Fibroblast of pulmonary artery (primary cell): ENCODE measurements around the gene MTHFD1L.

Experiments used
- DNase-seq: peaks from one replicate; pipeline ENCODE4 v3.0.0-alpha.2; 2010; ENCODE audit warnings: low read depth
- H3K4me3 ChIP-seq: replicated peaks from 2 replicates; pipeline ENCODE4 v1.5.1; 2011; ENCODE audit warnings: low read depth, mild to moderate bottlenecking, control low read depth, low read length, moderate library complexity
- CTCF ChIP-seq: IDR thresholded peaks from 2 replicates; pipeline ENCODE4 v1.5.1; 2011; ENCODE audit warnings: mild to moderate bottlenecking, control low read depth, low read length, inconsistent platforms; ENCODE audit errors: missing control alignments

The MTHFD1L gene

DNA sequence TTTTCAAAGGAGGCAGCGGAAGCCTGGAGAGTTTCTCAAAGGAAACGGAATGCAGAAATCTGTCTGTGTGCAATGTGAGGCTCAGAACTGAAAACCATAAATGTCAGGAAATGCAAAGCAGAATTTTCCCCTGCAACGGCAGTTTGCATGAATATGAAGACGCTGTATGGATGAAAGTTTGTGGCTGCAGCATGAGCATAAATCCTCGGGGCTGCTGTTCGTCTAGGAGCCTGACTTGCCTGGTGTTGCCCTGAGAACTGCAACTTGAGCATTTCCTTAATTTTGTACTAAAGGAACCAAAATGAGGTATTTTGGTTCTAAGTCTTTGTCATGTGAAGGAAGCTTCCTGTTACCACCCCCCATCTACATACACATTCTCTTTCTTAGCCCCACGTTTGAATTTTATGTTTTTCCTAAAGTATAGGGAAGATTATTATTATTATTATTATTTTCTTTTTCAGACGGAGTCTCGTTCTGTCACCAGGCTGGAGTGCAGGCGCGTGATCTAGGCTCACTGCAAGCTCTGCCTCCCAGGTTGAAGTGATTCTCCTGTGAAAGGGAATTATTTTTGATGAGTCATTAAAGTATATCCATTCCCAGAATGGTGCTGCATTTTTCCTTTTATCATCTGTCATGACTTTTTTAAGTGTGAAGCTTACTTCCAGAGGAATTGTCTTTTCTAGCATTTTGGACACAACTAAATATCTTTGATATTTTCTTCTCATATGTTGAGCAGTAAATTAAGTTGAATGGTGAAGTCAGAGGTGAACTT, 33.1 kb downstream of the MTHFD1L start:
- no peak overlapping the region for H3K4me3 ChIP-seq
- no peak for TF ChIP-seq CTCF
- DNase-seq, result peak; percentile 44

DNA sequence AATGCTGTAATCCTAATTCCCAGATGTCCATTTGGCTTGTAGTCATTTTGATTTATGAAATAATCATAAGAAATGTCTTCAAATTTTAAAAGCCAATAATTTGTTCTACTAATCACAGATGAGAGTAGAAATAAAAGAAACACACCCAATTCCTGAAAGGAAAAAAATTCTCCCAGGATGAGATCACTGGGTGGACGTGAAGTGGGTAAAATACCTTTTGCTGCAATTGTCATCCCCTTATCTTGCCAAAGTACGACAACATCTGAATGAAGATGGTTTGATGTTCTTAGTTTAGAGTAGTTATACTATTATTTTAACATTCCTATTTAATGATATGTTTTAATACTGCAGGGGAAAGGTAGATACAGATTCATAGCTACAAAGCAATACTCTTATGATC, 33.7 kb downstream of the MTHFD1L start:
- TF ChIP-seq CTCF, result no peak
- H3K4me3 ChIP-seq, result no peak overlapping the region
- DNase-seq, result no peak

DNA sequence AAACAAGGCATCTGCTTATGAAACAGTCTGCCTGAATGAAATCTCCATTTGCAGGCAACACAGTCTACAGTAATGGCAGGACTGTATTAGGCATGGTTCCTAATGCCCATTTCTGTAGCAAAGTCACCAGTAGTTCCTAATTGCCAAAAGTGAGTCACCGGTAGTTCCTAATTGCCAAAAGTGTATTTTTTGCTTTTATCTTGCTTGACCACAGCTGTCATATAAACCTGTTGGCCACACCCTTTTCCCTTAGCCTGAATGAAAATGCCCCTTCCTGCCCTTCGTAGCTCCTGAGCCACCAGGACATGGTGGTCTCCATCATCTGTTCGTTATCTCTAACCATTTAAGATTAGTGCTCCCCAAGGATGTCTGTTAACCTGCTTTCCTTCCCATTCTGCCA, 34.5 kb downstream of the MTHFD1L start:
- TF ChIP-seq CTCF, result no peak
- no peak for DNase-seq
- H3K4me3 ChIP-seq, result no peak overlapping the region

GRCh38 chr6:150902142-150902776, 36.8 kb downstream of the MTHFD1L start:
- no peak for DNase-seq
- no peak for TF ChIP-seq CTCF
- no peak overlapping the region for H3K4me3 ChIP-seq

DNA sequence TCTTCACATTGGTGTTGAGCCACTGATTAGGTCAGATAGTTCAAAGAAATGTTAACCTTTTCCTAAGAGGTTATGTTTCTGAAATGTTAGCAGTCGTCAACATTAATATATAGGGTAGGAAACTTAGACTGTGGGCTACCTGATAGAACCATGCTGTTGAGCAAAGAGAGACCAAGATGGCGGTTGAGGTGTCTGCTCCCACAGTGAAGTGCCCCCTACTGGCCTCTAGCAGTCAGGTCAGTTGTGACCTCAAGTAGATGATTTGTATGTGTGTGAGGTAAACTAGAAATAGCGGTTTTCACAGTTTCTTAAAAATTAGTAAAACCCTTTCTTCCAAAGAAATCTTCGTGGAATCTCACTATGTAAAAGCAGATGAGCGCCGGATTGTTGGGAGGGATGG, 40.3 kb downstream of the MTHFD1L start:
- DNase-seq, result no peak
- TF ChIP-seq CTCF, result peak; percentile 41
- H3K4me3 ChIP-seq, result no peak overlapping the region

- TF ChIP-seq CTCF, result no peak
- DNase-seq, result no peak
- H3K4me3 ChIP-seq, result no peak overlapping the region
These were observed 41.3 kb downstream of the MTHFD1L start for GRCh38 chr6:150906641-150907326.
